Upper lobe of left lung (tissue), 6 donors: ENCODE data around the gene HDDC2. TPM values are rescaled to one million over a fixed set of nuclear protein-coding genes. Genes with fewer than 3 reads are reported as not detected.

Experiments
- ATAC-seq, 2 donors: fragments of 200-7000 bp; cut with Tn5 transposase; one replicate each; pipeline ENCODE4 v1.9.1; 2022; ENCODE audit warnings: mild to moderate bottlenecking in 2 of 2, moderate library complexity in 2 of 2; ENCODE audit not compliant: low FRiP score in 2 of 2
- DNase-seq, 2 donors: peaks; one replicate each; pipeline ENCODE4 v3.0.0-alpha.2; 2019 to 2020
- H3K27ac ChIP-seq, 4 donors: fragments of 200-600 bp; sonication (generic); one replicate each; pipeline ENCODE4 v1.5.1; 2016 to 2019
- H3K27me3 ChIP-seq, 4 donors: fragments of 200-600 bp; sonication (generic); one replicate each; pipeline ENCODE4 v1.5.1; 2017 to 2019
- H3K36me3 ChIP-seq, 4 donors: fragments of 200-600 bp; sonication (generic); one replicate each; pipeline ENCODE4 v1.5.1; 2016 to 2019
- H3K4me1 ChIP-seq, 4 donors: fragments of 200-600 bp; sonication (generic); one replicate each; pipeline ENCODE4 v1.5.1; 2018 to 2019
- H3K4me3 ChIP-seq, 4 donors: fragments of 200-600 bp; sonication (generic); one replicate each; pipeline ENCODE4 v1.5.1; 2017 to 2019; ENCODE audit warnings: mild to moderate bottlenecking in 2 of 4, moderate library complexity in 1 of 4
- H3K9me3 ChIP-seq, 4 donors: fragments of 200-600 bp; sonication (generic); one replicate each; pipeline ENCODE4 v1.5.1; 2018 to 2019
- CTCF ChIP-seq, 6 experiments: fragments of 450-650 bp in 4 of 6; fragments of 200-600 bp in 2 of 6; sonication (generic) in 2 of 6; IDR thresholded peaks; one replicate each; pipeline ENCODE4 v1.5.1; 2016 to 2019; ENCODE audit warnings: antibody characterized with exemption in 6 of 6
- EP300 ChIP-seq, 4 donors: sonication (generic); formaldehyde crosslinking; IDR thresholded peaks; one replicate each; pipeline ENCODE4 v1.5.1; 2017; ENCODE audit warnings: antibody characterized with exemption in 4 of 4, control low read depth in 2 of 4
- POLR2A ChIP-seq, 4 donors: fragments of 450-650 bp; IDR thresholded peaks; one replicate each; pipeline ENCODE4 v1.5.1; 2016 to 2017; ENCODE audit warnings: antibody characterized with exemption in 4 of 4, mild to moderate bottlenecking in 2 of 4
- POLR2AphosphoS5 ChIP-seq, 2 donors: sonication (generic); formaldehyde crosslinking; IDR thresholded peaks; one replicate each; pipeline ENCODE4 v1.5.1; 2017; ENCODE audit warnings: antibody characterized with exemption in 2 of 2
- WGBS, 2 donors: methylation state at CpG; one replicate each; pipeline ENCODE4 v1.1.5; 2017 to 2018; 5-methylcytosine and 5-hydroxymethylcytosine counted together
- total RNA-seq, 6 donors: library from RNA; depleted of rRNA in 4 of 6; stranded (reverse); fragments of >200 nt in 4 of 6; gene quantifications; one replicate each; pipeline versions ENCODE4 v1.1.0 to v1.2.1, GENCODE V29; 2016 to 2021
- donor health status: DM: no; HTN: no; CAD: no; lungs with moderate emphysema.
- donor health status: DM: no; HTN: yes; CAD: no; lungs with severe emphysema.

Gene HDDC2
- total RNA-seq, 6 donors from 2014 or later = 31.4 to 57.5 (median 47.4) TPM

- Histone ChIP-seq H3K9me3 (no peaks in the 10 kb centered on the region), H3K36me3 (no peaks in the 10 kb centered on the region), H3K27me3 (no peaks in the 10 kb centered on the region), H3K27ac (no peak overlapping the region), H3K4me3 (no peak overlapping the region), H3K4me1 (no peaks in the 10 kb centered on the region)
- DNase-seq = no peak
- WGBS, 2 donors = 38 to 40% methylated on average over 6 of the region's 6 CpGs
- no peak for ATAC-seq
- TF ChIP-seq POLR2A (IDR thresholded peaks at IDR 0.05) (no peak), EP300 (IDR thresholded peaks at IDR 0.05) (no peak), CTCF (IDR thresholded peaks at IDR 0.05) (no peak), POLR2AphosphoS5 (IDR thresholded peaks at IDR 0.05) (no peak)
Observed at GRCh38 chr6:125307964-125308615, 6.3 kb upstream of the HDDC2 start.

GRCh38 chr6:125307150-125307838 is 5.5 kb upstream of the HDDC2 start:
- ATAC-seq (no peak), DNase-seq (no peak)
- H3K27ac ChIP-seq = no peak overlapping the region
- no peaks in the 10 kb centered on the region for H3K9me3 ChIP-seq
- 88 to 91% methylated on average over 6 of the region's 6 CpGs for WGBS, 2 donors
- H3K4me3 ChIP-seq = no peak overlapping the region
- no peaks in the 10 kb centered on the region for H3K27me3 ChIP-seq
- no peak for TF ChIP-seq POLR2AphosphoS5 (IDR thresholded peaks at IDR 0.05)
- no peaks in the 10 kb centered on the region for H3K36me3 ChIP-seq
- H3K4me1 ChIP-seq = no peaks in the 10 kb centered on the region

GRCh38 chr6:125306756-125307149 is 5.0 kb upstream of the HDDC2 start:
- H3K4me1 ChIP-seq = no peaks in the 10 kb centered on the region
- no peaks in the 10 kb centered on the region for H3K9me3 ChIP-seq
- no peak for DNase-seq
- no peak overlapping the region for H3K4me3 ChIP-seq
- TF ChIP-seq CTCF (IDR thresholded peaks at IDR 0.05) (no peak), EP300 (IDR thresholded peaks at IDR 0.05) (no peak)
- no peak for ATAC-seq
- no peaks in the 10 kb centered on the region for H3K27me3 ChIP-seq
- WGBS, 2 donors = 89 to 90% methylated on average over 3 of the region's 3 CpGs
- no peaks in the 10 kb centered on the region for H3K36me3 ChIP-seq
- H3K27ac ChIP-seq = no peak overlapping the region

GRCh38 chr6:125304970-125305660 is 3.3 kb upstream of the HDDC2 start:
- H3K9me3 ChIP-seq = no peaks in the 10 kb centered on the region
- 90 to 92% methylated on average over 3 of the region's 3 CpGs for WGBS, 2 donors
- no peak overlapping the region for H3K27ac ChIP-seq
- no peaks in the 10 kb centered on the region for H3K27me3 ChIP-seq
- peaks cover 8 to 9% (median 9%) of the 10 kb centered on the region in 4 donors for H3K4me1 ChIP-seq
- ATAC-seq (no peak), DNase-seq (no peak)
- no peak overlapping the region for H3K4me3 ChIP-seq
- TF ChIP-seq EP300 (IDR thresholded peaks at IDR 0.05) = no peak
- TF ChIP-seq CTCF (IDR thresholded peaks at IDR 0.05) = no peak
- no peaks in the 10 kb centered on the region for H3K36me3 ChIP-seq

- H3K4me3 ChIP-seq = no peak overlapping the region
- H3K4me1 ChIP-seq = peaks cover 9 to 17% (median 14%) of the 10 kb centered on the region in 4 donors
- 68 to 75% methylated on average over 1 of the region's 1 CpG for WGBS, 2 donors
- peaks cover 0 to under 1% (median 0%) of the 10 kb centered on the region in 4 donors for H3K36me3 ChIP-seq
- DNase-seq (no peak), ATAC-seq (no peak)
- no peaks in the 10 kb centered on the region for H3K9me3 ChIP-seq
- no peak overlapping the region for H3K27ac ChIP-seq
- H3K27me3 ChIP-seq = no peaks in the 10 kb centered on the region
- TF ChIP-seq POLR2AphosphoS5 (IDR thresholded peaks at IDR 0.05) (no peak), CTCF (IDR thresholded peaks at IDR 0.05) (no peak), EP300 (IDR thresholded peaks at IDR 0.05) (no peak), POLR2A (IDR thresholded peaks at IDR 0.05) (no peak)
Observed at GRCh38 chr6:125303512-125303854, 1.7 kb upstream of the HDDC2 start.
